ENCODE measurements around the gene C18orf32.

C18orf32 gene

DNA sequence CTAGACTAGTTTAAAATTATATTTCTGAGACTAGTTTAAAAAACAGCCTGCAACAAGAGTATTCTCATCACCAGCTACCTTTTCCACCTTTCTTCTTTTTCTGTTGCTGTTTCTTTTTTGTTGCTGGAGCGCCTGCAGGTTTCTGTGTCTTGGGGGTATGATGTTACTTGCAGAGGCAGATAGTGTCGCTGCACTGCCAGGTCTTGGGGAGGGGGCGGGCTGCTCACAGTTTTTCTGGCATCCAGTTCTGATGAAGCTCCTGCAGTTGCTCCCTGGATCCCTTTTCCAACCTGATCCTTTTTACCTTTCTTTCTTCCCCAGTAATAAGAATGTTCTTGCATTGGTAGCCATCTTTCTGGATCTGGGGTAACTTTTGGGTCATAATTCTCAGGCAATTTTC is 8.0 kb upstream of the C18orf32 start:
- Mint-ChIP-seq H3K27ac (no peak overlapping the region), H3K36me3 (ENCODE audit: low read depth) (peaks cover 18% of the 10 kb centered on the region), H3K27me3 (ENCODE audit: low read depth, poor library complexity) (no peaks in the 10 kb centered on the region), H3K9me3 (no peaks in the 10 kb centered on the region), H3K4me3 (peak overlapping the region; percentile 49), H3K4me1 (peaks cover 84% of the 10 kb centered on the region)
- TF ChIP-seq, protein P1, sequence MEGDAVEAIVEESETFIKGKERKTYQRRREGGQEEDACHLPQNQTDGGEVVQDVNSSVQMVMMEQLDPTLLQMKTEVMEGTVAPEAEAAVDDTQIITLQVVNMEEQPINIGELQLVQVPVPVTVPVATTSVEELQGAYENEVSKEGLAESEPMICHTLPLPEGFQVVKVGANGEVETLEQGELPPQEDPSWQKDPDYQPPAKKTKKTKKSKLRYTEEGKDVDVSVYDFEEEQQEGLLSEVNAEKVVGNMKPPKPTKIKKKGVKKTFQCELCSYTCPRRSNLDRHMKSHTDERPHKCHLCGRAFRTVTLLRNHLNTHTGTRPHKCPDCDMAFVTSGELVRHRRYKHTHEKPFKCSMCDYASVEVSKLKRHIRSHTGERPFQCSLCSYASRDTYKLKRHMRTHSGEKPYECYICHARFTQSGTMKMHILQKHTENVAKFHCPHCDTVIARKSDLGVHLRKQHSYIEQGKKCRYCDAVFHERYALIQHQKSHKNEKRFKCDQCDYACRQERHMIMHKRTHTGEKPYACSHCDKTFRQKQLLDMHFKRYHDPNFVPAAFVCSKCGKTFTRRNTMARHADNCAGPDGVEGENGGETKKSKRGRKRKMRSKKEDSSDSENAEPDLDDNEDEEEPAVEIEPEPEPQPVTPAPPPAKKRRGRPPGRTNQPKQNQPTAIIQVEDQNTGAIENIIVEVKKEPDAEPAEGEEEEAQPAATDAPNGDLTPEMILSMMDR (IDR thresholded peaks at IDR 0.05), result no peak
- DNase-seq, result no peak

DNA sequence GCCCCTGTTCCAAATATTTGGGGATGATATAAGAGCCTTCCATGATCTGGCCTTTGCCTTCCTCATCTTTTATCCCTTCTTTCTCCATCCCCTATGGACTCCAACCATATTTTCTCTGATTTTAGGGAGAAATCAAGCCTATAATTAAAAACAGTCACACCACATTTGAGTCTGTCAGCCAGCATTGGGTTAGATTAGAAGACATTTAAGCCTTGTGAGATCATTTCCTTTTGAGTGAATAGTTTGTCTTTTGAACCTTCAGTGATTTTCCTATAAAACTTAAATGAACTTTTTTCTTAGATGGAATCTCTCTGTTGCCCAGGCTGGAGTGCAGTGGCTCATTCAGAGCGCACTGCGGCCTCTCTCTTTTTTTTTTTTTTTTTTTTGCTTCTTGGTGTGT is 7.6 kb upstream of the C18orf32 start:
- no peak for DNase-seq

DNA sequence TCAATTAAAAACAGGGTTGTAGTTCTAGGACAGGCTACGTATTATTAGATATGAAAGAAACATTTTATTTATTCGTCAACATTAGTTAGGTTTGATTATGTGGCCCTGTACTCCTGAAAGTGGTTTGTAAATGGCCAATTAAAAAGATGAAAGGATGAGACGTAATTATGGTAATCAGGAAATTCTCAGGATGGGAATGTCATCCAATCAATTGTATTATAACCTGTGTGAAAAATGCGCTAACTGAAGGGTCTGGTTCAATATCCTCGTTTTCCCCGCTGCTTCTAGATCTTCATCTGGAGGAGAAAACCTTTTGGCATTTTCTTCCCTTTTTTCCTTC is 5.6 kb upstream of the C18orf32 start:
- Mint-ChIP-seq H3K27me3 (ENCODE audit: low read depth, poor library complexity) (no peaks in the 10 kb centered on the region), H3K4me3 (peak overlapping the region; percentile 97), H3K27ac (no peak overlapping the region), H3K4me1 (peaks cover 90% of the 10 kb centered on the region), H3K9me3 (no peaks in the 10 kb centered on the region), H3K36me3 (ENCODE audit: low read depth) (peaks cover 39% of the 10 kb centered on the region)
- DNase-seq, result no peak
- TF ChIP-seq, protein P1 (IDR thresholded peaks at IDR 0.05), result no peak

More for the DNA sequence above, 7.6 kb upstream of the C18orf32 start:
- H3K27me3 Mint-ChIP-seq (ENCODE audit: low read depth, poor library complexity), result no peaks in the 10 kb centered on the region
- peaks cover 23% of the 10 kb centered on the region for H3K36me3 Mint-ChIP-seq (ENCODE audit: low read depth)
- no peak overlapping the region for H3K27ac Mint-ChIP-seq
- TF ChIP-seq, protein P1 (IDR thresholded peaks at IDR 0.05), result no peak
- no peak overlapping the region for H3K4me3 Mint-ChIP-seq
- H3K4me1 Mint-ChIP-seq, result peaks cover 84% of the 10 kb centered on the region
- H3K9me3 Mint-ChIP-seq, result no peaks in the 10 kb centered on the region

DNA sequence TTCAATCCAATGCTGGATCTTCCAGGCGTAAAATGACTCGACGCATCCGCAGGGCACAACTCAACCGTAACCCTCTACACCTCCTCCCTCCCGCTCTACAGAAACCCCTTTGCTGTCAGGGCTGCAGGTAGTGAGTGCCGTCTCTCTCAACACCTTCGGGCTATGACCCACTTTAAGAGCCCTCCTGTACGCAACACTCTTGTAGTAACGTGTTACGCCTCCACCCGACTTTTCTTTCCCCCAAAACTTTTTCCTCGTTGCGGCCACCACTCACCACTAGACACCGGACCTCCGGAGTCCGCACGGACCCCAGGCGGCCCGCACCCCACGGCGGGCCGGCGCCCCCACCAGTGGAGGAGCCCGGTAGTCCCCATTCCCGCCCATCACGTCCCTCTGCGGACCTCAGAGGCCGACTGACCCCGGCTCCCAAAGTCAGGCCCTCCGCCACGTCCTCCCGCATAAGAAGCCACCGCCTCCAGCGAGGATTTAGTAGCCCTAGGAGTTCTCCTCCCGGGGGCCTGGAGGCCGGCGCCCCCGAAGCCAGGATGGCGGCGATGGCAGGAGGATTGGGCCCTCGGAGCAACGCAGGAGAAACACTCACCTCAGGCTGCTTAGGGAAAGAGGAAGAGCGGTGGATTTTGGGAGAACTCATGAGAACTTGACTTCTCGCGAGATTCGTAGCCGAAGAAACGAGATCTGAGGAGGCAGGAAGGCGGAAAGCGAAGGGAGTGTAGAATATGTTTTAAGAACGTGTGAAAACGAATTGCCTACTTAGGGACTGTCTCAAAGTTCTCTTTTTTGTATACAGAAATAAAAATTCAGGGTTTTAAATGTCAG is 5.0 kb upstream of the C18orf32 start, which contains the start of gene RPL17:
Gene RPL17 (minus strand): TSS at position 609 of the 837 bp plus-strand sequence.
- TF ChIP-seq, protein P1 (IDR thresholded peaks at IDR 0.05), result no peak
- Mint-ChIP-seq H3K36me3 (ENCODE audit: low read depth) (peaks cover 39% of the 10 kb centered on the region), H3K4me1 (peaks cover 95% of the 10 kb centered on the region), H3K4me3 (peak within 1 kb of the TSS; percentile 97), H3K27me3 (ENCODE audit: low read depth, poor library complexity) (no peaks in the 10 kb centered on the region), H3K27ac (peak within 1 kb of the TSS; percentile 99), H3K9me3 (no peaks in the 10 kb centered on the region)
- peak; percentile 80 for DNase-seq

DNA sequence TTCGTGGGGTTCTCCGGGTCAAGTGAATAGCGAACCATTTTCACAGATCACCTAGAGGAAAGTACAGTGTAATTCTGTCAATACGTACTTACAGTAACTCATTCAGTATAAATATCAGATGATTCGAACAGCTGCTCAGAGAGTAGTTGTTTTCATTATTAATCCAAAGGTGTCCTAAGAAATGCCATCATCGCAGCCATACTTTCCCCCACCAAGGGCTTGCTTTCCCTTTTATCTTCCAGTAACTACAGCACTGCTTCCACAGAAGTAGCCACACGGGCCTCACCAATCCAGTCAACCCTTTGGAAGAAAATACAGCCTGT is 4.5 kb upstream of the C18orf32 start:
- peaks cover 39% of the 10 kb centered on the region for H3K36me3 Mint-ChIP-seq (ENCODE audit: low read depth)
- peaks cover 93% of the 10 kb centered on the region for H3K4me1 Mint-ChIP-seq
- peak overlapping the region; percentile 97 for H3K4me3 Mint-ChIP-seq
- no peaks in the 10 kb centered on the region for H3K9me3 Mint-ChIP-seq
- peak overlapping the region; percentile 99 for H3K27ac Mint-ChIP-seq
- no peaks in the 10 kb centered on the region for H3K27me3 Mint-ChIP-seq (ENCODE audit: low read depth, poor library complexity)
- DNase-seq, result no peak
- TF ChIP-seq, protein P1 (IDR thresholded peaks at IDR 0.05), result no peak

DNA sequence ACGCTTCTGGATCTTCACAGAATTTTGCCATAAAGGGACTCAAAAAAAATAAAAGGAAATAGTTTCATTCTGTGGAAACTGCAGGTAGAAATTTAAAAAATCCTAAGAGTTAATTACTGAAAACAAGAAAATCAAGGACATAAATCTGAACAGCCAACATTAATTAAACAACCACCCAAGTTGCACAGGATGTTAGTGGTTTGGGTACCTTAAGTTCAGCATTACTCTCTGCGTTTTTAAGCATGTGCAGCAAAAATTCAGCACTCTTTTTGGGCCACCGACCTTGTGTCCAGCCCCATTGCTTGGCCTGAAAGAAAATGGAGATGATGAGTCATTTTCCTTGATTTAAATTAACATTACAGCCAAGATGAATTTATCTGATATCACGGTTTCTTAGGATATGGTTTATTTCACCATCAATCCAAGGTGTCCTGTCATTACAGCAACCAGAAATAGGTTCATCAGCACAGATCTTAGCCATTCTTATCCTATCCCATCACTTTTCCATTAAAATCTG is 3.3 kb upstream of the C18orf32 start:
- Mint-ChIP-seq H3K4me3 (peak overlapping the region; percentile 97), H3K36me3 (ENCODE audit: low read depth) (peaks cover 39% of the 10 kb centered on the region), H3K4me1 (peaks cover 91% of the 10 kb centered on the region), H3K9me3 (no peaks in the 10 kb centered on the region), H3K27ac (peak overlapping the region; percentile 99), H3K27me3 (ENCODE audit: low read depth, poor library complexity) (no peaks in the 10 kb centered on the region)
- TF ChIP-seq, protein P1 (IDR thresholded peaks at IDR 0.05), result no peak
- no peak for DNase-seq
